OCI-LY1 (cell line): ENCODE results near the gene ABLIM3.

Experiments used
- H2AFZ ChIP-seq: fragments of 200-600 bp; sonication (generic), shearing (Covaris generic); 2 replicates; pipeline ENCODE4 v1.6.0; 2014; ENCODE audit warnings: antibody characterized with exemption, mild to moderate bottlenecking, low read length
- H3F3A ChIP-seq: fragments of 200-600 bp; sonication (generic), shearing (Covaris generic); 2 replicates; pipeline ENCODE4 v1.6.0; 2014; ENCODE audit warnings: mild to moderate bottlenecking, antibody characterized with exemption, low read length, moderate library complexity; ENCODE audit not compliant: insufficient read depth
- H3K27ac ChIP-seq: fragments of 200-600 bp; sonication (generic); 2 replicates; pipeline ENCODE4 v1.5.1; 2014; ENCODE audit warnings: low read length, mixed run types, mild to moderate bottlenecking, low read depth; ENCODE audit not compliant: poor library complexity, severe bottlenecking
- H3K27me3 ChIP-seq: fragments of 200-600 bp; sonication (generic); 2 replicates; pipeline ENCODE4 v1.6.0; 2014; ENCODE audit warnings: antibody characterized with exemption, mild to moderate bottlenecking, low read length, moderate library complexity; ENCODE audit not compliant: insufficient read depth
- H3K36me3 ChIP-seq: fragments of 200-600 bp; sonication (generic); 2 replicates; pipeline ENCODE4 v1.6.1; 2014; ENCODE audit warnings: mild to moderate bottlenecking, antibody characterized with exemption, low read length, moderate library complexity, mixed read lengths; ENCODE audit not compliant: insufficient read depth
- H3K4me1 ChIP-seq: fragments of 200-600 bp; sonication (generic); 2 replicates; pipeline ENCODE4 v1.5.1; 2014; ENCODE audit warnings: mild to moderate bottlenecking, low read length, moderate library complexity; ENCODE audit not compliant: insufficient read depth, severe bottlenecking
- H3K4me2 ChIP-seq: fragments of 200-600 bp; sonication (generic), shearing (Covaris generic); 2 replicates; pipeline ENCODE4 v1.6.1; 2014; ENCODE audit warnings: low read length
- H3K4me3 ChIP-seq: fragments of 200-600 bp; sonication (generic); 2 replicates; pipeline ENCODE4 v1.5.1; 2014; ENCODE audit warnings: low read length, low read depth, mild to moderate bottlenecking, mixed read lengths; ENCODE audit not compliant: poor library complexity, severe bottlenecking
- H3K79me2 ChIP-seq: fragments of 200-600 bp; shearing (Covaris generic); 2 replicates; pipeline ENCODE4 v1.6.1; 2016; ENCODE audit warnings: mixed run types, low read length, mixed read lengths; ENCODE audit not compliant: insufficient read depth
- H3K9ac ChIP-seq: fragments of 200-600 bp; sonication (generic), shearing (Covaris generic); 2 replicates; pipeline ENCODE4 v1.6.1; 2014; ENCODE audit warnings: mild to moderate bottlenecking, low read length, mixed read lengths
- H3K9me2 ChIP-seq: fragments of 200-600 bp; sonication (generic), shearing (Covaris generic); 2 replicates; pipeline ENCODE4 v1.6.1; 2014; ENCODE audit warnings: low read depth, mild to moderate bottlenecking, low read length, mixed read lengths
- H3K9me3 ChIP-seq: fragments of 200-600 bp; shearing (Covaris generic); 2 replicates; pipeline ENCODE4 v1.6.1; 2014; ENCODE audit warnings: low read length, mixed read lengths
- H4K20me1 ChIP-seq: fragments of 200-600 bp; sonication (generic), shearing (Covaris generic); 2 replicates; pipeline ENCODE4 v1.6.0; 2016; ENCODE audit warnings: mild to moderate bottlenecking, low read length; ENCODE audit not compliant: insufficient read depth
- EZH2 ChIP-seq: fragments of 200-600 bp; sonication (generic), shearing (Covaris generic); IDR thresholded peaks from 2 replicates; pipeline ENCODE4 v1.8.0; 2017; ENCODE audit warnings: borderline replicate concordance, mixed run types, mild to moderate bottlenecking, antibody characterized with exemption, low read length, moderate library complexity, mixed read lengths
- TF ChIP-seq, protein P1 (sequence below): fragments of 200-600 bp; sonication (generic), shearing (Covaris generic); IDR thresholded peaks from 2 replicates; pipeline ENCODE4 v1.5.1; 2017; ENCODE audit warnings: mild to moderate bottlenecking, antibody characterized with exemption, low read length, moderate library complexity, mixed read lengths

The ABLIM3 gene

GRCh38 chr5:149273237-149273636 is 131.9 kb downstream of the ABLIM3 start:
- Histone ChIP-seq H3K9ac (no peak overlapping the region), H2AFZ (no peak overlapping the region), H3F3A (no peaks in the 10 kb centered on the region), H3K4me1 (no peaks in the 10 kb centered on the region), H3K4me2 (no peak overlapping the region), H3K27me3 (no peaks in the 10 kb centered on the region), H3K27ac (no peak overlapping the region), H3K4me3 (no peak overlapping the region), H4K20me1 (no peaks in the 10 kb centered on the region), H3K36me3 (no peaks in the 10 kb centered on the region; the same call in 1 of the 2 replicates), H3K9me2 (no peaks in the 10 kb centered on the region), H3K79me2 (no peaks in the 10 kb centered on the region), H3K9me3 (0 out of 2 replicates have a peak, but pooled peaks cover 5% of the 10 kb centered on the region)
- TF ChIP-seq, protein P1, sequence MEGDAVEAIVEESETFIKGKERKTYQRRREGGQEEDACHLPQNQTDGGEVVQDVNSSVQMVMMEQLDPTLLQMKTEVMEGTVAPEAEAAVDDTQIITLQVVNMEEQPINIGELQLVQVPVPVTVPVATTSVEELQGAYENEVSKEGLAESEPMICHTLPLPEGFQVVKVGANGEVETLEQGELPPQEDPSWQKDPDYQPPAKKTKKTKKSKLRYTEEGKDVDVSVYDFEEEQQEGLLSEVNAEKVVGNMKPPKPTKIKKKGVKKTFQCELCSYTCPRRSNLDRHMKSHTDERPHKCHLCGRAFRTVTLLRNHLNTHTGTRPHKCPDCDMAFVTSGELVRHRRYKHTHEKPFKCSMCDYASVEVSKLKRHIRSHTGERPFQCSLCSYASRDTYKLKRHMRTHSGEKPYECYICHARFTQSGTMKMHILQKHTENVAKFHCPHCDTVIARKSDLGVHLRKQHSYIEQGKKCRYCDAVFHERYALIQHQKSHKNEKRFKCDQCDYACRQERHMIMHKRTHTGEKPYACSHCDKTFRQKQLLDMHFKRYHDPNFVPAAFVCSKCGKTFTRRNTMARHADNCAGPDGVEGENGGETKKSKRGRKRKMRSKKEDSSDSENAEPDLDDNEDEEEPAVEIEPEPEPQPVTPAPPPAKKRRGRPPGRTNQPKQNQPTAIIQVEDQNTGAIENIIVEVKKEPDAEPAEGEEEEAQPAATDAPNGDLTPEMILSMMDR, result no peak
- TF ChIP-seq EZH2, result no peak

DNA sequence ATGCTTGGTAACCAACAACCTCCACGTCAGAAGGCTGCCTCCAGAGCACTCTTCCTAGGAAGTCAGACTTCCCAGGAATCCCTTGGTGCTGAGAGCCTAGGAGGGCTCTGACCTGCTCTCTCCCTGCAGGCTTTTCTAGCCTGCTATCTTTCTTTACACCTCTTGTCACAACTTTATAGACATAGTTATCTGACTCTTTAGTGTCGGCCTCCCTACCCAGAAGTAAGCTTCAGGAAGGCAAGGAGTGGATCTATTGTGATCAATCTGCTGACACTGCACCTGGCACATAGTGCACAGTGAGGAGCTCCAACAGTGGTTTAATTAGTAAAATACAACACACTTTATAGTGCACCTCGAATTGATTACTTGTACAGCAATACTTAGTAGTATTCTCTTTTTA is 132.7 kb downstream of the ABLIM3 start:
- Histone ChIP-seq H3K36me3 (no peaks in the 10 kb centered on the region), H3K4me1 (no peaks in the 10 kb centered on the region)

DNA sequence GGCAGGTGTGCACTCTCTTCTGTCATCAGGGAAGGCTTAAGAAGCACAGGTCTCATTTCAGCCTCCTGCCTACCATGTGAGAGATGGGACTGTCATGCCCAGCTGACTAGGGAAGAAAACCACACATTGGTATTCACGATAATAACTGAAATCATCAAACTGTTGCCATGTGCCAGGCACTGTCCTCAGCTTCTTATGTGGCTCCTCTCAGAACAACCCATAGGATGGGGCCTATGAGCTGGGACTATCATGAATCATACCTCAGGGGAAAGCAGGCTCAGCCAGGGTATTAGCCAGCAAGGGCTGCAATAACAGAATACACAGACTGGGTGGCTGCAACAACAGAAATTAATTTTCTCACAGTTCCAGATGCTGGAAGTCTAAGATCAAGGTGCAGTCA is 133.6 kb downstream of the ABLIM3 start:
- no peaks in the 10 kb centered on the region for H3K9me3 ChIP-seq
- H4K20me1 ChIP-seq, result no peaks in the 10 kb centered on the region
- no peak overlapping the region for H2AFZ ChIP-seq
- H3K27ac ChIP-seq, result no peak overlapping the region
- H3K9me2 ChIP-seq, result no peaks in the 10 kb centered on the region
- H3K4me3 ChIP-seq, result no peak overlapping the region
- no peak overlapping the region for H3K4me2 ChIP-seq
- H3K27me3 ChIP-seq, result no peaks in the 10 kb centered on the region
- H3K79me2 ChIP-seq, result no peaks in the 10 kb centered on the region
- H3K4me1 ChIP-seq, result no peaks in the 10 kb centered on the region
- H3K9ac ChIP-seq, result no peak overlapping the region
- TF ChIP-seq EZH2, result no peak
- TF ChIP-seq, protein P1, result no peak
- no peaks in the 10 kb centered on the region for H3K36me3 ChIP-seq
- no peaks in the 10 kb centered on the region for H3F3A ChIP-seq

More for the DNA sequence above, 132.7 kb downstream of the ABLIM3 start:
- Histone ChIP-seq H3K9me2 (no peaks in the 10 kb centered on the region), H3K4me2 (no peak overlapping the region), H4K20me1 (no peaks in the 10 kb centered on the region), H3K9me3 (no peaks in the 10 kb centered on the region), H3K9ac (no peak overlapping the region), H3F3A (no peaks in the 10 kb centered on the region), H2AFZ (no peak overlapping the region), H3K27me3 (no peaks in the 10 kb centered on the region), H3K79me2 (no peaks in the 10 kb centered on the region), H3K27ac (no peak overlapping the region), H3K4me3 (no peak overlapping the region)
- no peak for TF ChIP-seq EZH2
- TF ChIP-seq, protein P1, result no peak
